Fibroblast of skin of right biceps (primary cell): ENCODE results near the gene PPP3CB.

Experiments used
- DNase-seq: peaks from one replicate; pipeline ENCODE4 v3.0.0-alpha.2; 2013

The PPP3CB gene

DNA sequence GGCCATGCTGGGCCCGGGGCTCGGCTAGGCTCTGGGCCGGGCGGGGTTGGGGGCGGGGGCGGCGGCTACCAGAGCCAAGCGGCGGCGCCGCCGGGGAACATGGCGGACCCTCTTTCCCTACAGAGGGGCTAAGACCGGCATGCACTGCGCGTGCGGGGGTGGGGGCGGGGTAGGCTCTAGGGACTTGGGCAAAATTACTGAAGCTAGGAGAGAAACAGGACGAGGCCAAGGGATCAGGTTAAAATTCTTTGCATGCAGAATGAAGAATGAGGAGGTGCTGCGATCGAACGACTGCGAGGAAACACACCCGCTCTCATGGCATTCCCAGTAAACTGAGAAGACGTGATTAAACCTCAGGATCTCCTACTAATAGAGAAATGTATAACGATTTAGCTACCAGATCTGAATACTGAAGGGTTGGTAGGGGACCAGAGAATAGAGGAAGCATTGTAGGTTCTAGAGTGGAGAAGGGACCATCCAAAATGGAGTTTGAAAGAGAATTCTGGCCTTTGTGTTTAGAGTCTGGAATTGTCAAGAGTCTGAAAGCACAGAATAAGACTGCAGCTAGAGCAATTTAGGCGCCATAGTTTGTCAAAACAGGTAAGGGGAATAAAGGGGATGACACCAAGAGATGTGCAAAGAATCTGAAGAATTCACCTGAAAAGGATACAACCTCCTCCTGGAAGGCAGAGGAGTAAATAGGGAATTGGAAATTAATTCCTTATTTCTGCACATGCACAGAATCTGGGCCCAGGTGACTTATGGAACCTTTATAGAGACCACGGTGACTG is at the start of gene PPP3CB:
TSS of gene PPP3CB (minus strand) at position 141 of the 791 bp plus-strand sequence. CDS start at position 6, 135 bp downstream.
- peak; percentile 98 for DNase-seq

DNA sequence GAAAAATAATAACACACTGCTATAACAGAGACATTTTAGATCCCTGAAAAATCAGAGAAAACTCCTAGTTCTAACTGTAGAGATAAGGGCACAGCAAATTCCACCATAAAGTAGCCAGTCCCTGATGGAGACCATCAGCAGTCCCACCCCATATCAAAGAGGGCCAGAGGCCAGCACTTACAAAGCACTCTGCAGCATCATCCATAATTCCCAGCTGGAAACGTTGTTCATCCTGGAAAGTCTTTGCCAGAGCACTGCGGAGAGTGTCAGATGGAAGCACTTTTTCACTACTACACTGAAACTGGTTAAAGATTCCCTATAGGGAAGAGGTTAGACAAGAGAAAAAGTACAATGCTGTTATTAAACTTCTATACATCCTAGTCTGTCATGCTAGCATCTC is 49.5 kb upstream of the PPP3CB start:
- no peak for DNase-seq

DNA sequence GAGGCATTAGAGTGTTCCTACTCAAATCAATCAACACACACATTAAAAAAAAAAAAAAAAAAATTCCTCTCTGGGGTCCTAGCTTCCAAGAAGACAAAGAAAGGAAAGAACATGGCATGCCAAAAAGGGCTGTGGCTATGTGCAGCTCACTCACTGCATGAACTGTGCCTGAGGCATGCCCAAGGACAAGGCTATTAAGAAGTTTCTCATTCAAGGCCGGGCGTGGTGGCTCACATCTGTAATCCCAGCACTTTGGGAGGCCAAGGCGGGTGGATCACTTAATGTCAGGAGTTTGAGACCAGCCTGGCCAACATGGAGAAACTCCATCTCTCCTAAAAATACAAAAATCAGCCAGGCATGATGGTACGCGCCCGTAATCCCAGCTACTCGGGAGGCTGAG is 41.9 kb upstream of the PPP3CB start:
- DNase-seq, result no peak

DNA sequence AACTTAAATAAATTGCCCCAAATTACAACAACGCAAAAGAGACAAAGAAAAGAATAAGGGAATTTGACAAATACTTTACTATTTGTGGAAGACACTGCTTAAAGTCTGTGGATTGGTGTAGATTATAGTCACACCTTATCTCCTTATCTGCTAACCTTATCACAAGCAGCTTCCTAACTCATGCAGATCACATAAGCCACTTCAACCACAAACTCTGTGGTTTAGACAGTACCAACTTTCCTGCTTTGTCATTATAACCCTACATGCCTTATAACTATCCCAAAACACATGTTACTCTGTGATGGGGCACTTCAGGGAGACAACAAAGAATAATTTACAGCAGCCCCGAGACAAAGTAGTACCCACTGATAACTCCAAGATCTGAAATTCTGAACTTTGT is 41.5 kb upstream of the PPP3CB start:
- no peak for DNase-seq

DNA sequence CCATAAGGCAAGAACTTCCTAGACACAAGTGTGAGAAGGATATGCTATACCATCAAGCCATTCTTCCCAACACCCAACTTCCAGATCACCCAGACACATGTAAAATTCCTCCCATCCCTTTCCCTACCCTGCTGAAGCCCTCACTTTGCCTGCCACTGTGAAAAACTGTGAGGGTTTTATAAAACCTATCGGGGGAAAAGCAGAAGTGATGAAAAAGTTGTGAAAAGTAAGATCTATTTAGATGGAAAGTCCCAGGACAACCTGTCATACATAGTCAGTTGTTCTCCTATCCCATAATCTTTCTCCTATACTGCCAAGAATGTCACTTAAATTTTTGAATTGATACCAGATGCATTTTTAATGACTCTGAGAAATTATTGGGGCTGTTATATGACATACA is 39.0 kb upstream of the PPP3CB start:
- no peak for DNase-seq

DNA sequence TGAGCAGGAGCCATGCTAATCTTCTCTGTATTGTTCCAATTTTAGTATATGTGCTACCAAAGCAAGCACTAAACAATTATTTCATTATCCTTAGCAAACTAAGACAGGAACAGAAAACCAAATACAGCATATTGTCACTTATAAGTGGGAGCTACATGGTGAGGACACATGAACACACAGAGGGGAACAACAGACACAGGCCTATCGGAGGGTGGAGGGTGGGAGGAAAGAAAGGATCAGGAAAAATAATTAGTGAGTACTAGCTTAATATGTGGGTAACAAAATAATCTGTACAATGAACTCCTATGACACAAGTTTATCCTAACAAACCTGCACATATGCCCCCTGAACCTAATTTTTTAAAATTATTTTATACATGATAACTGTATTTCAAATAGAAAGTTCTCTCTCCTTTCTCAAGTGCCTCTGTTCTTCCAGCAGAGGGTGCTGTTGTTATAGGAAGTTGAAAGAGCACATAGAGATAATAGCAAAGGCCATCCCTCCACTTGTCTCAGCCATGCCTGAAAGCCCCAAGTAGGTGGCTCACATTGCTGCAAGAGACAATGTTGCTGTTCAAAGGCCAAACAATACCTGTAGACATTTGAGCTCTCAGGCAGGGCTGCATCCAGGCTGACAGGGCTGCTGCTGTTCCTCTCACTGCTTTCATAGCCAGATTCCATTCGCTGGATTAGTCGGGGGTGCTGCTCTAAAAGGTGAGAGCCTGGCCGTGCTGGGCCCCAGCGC is 33.4 kb upstream of the PPP3CB start:
- DNase-seq, result peak; percentile 75

DNA sequence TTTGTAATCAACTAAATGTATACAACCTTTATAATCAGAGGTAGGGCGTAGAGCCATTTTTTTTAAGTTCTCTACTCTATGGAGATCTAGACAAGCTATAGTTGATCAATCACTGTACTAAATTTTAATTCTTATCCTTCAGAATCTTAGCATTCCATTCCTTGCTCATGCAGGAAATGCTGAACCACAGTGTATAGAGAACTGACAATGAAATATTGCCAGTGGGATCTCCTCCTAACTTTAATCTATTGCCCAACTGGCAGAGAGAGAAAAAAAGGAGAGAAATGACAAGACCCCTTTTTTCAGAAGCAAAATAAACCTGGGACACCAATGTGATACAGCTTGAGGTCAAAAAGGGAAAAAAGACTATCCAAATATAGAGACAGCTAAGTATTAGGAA is 26.4 kb upstream of the PPP3CB start:
- peak; percentile 47 for DNase-seq

DNA sequence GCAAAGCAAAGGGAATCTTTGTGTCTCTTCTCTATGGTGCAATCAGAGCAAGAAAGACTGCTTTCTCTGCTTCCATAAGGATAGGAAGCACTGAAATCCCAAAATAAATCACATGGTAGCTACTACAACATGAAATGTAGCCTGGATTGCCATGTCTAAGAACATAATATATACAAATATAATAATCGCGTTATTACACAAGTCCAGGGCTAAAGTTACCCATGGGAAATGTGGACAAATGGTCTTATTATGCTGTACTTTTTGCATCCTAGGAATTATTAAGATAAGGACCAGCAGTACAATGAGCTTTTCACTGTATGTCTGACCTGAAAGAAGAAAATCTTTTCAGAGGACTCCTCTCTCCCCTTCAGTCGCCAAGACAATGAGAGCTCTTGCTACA is 23.5 kb upstream of the PPP3CB start:
- DNase-seq, result no peak

DNA sequence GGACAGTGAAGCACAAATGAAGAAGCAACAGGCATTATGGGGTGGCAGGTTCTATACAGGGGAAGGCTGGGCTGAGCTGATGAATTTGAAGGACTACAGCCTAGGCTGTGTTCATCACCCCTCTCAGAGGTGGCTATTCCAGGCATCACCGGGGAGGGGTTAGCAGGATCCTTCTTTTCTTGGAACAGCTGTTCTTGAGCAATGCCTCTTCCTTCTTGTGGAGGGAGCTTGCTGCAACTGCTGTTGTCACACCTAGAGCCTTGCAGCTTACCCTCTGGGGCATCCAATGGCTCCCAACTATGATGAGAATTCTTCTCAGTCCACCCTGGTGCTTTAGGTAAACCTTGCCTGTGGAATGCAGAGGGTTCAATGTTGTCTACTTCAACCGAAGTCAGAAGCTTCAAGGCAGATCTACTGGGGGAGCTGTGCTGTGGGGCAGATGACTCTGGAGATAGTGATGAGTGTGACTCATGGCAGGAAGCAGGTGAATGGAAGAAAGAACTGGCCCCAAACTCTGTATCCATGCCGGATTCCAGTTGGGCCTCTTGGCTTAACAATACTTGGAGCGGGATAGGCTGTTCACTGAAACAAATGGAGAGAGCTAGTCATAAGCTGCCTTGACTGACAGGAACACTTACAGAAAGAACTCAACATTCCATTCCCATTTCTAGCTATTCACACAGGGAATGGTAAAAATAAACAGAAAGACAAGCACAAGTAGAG is 21.5 kb upstream of the PPP3CB start:
- peak; percentile 40 for DNase-seq

DNA sequence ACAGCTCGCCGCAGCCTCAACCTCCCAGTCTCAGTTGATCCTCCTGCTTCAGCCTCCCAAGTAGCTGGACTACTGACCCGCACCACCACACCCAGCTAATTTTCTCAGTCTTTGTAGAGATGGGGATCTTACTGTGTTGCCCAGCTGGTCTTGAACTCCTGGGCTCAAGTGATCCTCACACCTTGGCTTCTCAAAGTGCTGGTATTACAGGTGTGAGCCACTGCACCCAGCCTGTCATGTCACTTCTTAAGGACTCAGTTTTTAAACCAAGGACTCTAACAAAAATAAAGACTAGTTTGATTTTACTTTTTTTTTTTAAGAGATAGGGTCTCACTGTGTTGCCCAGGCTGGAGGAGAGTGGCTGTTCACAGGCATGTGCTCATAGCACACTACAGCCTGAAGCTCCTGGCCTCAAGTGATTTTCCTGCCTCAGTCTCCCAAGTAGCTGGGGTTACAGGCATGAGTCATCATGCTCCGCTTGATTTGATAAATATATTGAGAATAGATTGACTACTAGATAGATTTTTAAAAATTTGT is 16.5 kb upstream of the PPP3CB start:
- DNase-seq, result no peak

DNA sequence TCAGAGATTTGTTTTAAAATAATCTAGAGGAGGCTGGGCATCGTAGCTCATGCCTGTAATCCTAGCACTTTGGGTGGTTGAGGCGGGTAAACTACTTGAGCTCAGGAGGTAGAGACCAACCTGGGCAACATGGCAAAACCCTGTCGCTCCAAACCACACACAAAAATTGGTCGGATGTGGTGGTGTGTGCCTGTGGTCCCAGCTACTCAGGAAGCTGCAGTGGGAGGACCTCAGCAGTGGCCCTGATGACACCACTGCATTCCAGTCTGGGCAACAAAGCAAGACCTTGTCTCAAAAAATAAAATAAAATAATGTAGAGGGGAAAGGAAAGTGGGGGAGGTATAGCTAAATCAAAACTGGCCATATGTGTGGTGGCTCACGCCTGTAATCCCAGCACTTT is 13.9 kb upstream of the PPP3CB start:
- no peak for DNase-seq

DNA sequence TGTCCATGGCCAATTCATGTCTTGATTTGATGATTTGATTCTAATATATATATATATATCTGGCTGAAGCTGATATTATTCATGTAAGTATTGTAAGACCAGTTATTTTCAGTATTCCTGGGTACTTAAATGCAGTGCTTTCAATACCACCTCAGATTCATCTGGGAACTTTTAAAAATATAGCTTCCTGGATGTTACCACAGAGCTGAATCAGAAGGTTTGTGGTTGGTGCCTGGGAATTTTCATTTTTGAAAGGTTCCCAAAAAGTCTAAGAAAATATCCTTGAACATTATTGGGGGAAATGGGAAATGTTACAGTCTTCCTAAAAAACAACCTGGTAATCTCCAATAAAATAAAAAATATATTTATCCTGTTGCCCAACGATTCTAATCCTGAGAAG is 10.7 kb upstream of the PPP3CB start:
- peak; percentile 43 for DNase-seq

DNA sequence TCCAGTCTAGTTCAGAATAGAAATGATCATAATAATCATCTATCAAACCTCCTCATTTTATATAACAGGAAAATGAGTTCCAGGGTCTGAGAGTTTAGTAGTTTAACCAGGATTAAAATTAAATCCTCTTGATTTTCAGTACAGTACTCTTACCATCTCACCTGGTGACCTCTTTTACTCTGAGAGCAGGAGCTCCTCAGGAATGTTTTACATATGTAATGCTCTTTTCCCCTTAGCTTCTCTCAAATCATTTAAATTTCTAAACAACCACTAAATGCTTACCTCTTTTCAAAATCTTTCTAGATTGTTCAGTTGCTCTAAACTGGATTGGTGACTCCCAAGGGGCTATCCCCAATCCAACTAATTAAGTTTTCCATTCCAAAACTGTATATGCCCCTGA is 10.2 kb upstream of the PPP3CB start:
- DNase-seq, result no peak

DNA sequence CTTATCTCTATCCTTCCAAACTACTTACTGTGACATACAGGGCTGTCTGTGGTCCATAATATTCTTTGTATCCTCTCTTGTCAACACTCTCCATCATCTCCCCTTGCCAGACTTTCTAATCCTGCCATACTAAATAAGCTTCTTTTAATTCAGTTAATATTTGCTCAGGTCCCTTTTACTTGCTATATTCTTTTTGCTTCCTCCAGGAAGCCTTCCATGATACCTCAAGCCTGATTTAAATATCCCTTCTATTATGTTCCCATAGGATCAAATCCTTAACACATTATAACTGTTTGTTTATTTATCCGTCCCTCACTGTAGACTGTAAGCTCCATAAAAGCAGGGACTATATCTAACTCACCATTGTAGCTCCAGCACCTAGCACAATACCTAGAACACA is 7.2 kb upstream of the PPP3CB start:
- DNase-seq, result no peak

DNA sequence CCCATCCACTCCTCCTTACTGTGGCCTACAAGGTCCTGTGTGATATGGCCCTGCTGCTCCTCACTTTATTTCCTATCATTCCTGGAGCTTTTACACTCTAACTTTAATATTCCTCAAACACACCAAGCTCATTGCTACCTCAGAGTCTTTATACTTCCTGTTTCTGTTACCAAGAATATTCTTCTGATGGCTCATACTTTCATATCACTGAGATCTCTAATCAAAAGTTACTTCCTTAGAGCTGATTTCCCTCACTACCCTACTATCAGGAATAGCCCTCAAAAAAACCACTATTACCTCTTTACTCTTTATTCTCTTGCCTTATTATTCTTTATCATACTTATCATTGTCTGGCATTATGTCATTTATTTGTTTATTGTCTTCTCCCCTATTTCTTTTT is 5.8 kb upstream of the PPP3CB start:
- no peak for DNase-seq

DNA sequence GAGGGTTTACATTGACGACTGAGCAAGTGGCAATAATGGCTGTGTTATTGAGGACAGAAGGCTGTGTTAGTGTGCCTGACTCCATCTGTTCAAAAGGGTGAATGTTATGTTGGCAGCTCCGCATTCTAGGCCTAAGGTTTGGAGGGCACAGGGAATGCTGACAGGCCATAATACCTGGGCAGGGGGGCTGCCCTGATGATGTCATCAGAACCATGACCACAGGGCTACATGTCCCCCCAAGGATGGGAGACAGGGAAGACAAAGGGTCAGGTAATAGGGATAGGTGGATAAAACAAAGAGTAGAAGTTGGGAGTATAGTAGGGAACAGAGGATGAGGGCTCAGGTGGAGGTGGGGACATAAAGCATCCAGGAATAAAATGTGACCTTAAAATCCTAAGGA is 1.8 kb upstream of the PPP3CB start:
- no peak for DNase-seq

DNA sequence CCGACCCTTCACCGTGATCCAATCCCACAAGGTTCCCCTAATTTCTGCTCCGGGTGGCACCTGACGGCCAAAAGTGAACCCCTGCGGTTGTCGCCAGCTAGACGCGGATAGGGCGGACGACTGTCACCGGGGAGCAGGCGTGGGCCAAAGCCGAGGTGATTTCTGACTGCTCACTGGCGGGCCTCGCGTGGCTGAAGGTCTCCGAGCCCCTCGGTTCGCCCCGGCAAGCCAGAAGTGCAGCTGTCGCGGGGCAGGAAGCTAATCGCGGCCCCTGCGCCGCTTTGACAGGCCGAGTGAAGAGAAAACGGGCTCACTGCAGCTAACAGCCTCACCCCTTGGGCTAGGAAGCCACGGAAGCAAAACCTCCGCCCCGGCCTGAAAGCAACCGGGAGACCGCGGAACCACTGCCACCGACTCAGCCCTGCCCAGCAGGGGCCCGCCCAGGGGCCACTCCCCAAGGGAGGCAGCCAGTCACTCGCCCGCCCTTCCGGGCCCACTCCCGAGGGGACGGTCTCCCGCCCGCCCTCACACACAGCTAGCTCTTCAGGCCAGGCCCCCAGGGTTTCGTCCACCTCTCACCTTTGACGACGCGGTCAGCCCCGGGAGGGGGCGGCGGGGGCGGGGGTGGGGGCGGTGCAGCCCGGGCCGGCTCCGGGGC is 469 bp downstream of the PPP3CB start:
- peak; percentile 92 for DNase-seq

DNA sequence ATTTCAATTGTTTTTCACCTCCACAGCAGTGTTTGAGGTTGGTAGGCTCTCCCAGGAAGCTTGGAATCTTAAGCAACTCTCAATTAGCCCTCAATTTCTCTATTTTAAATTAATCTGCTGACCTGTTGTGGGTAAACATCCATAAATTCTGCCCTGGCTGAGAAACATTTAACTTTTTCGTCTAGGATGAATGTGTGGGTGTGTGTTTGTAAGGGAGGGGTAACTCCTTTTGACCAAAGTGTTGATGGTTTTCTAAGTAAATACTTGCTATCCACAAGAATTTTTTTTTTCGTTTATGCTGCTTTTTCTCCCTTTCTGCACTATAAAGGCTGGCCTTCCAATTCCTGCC is 973 bp downstream of the PPP3CB start:
- DNase-seq, result no peak

DNA sequence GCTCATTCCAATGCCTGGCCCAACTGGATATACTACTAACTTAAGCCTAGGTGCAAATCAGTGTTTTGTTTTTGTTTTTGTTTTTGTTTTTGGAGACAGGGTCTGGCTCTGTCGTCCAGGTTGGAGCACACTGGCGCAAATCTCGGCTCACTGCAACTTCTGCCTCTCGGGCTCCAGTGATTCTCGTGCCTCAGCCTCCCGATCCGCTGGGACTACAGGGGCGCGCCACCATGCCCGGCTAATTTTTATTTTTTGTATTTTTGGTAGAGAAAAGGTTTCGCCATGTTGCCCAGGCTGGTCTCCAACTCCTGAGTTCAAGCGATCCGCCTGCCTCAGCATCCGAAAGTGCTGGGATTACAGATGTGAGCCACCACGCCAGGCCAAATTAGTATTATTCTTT is 1.6 kb downstream of the PPP3CB start:
- no peak for DNase-seq

DNA sequence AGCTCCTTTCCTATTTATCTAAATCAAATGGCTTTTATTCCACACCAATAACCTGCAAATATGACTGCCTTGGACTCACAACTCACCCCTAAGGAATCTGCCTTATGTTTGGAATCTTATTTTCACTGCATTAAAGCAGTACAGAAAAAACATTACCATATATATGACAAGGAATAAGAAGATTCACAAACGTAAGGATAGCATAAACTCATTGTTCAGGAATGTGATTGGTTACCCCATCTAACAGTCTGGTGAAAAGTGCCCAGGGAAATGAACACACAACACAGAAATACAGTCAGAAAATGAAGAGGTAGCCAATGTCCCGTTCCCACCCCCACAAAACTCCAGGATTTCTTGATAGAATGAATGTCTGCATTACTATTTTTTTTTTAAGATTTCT is 2.0 kb downstream of the PPP3CB start:
- DNase-seq, result peak; percentile 95

DNA sequence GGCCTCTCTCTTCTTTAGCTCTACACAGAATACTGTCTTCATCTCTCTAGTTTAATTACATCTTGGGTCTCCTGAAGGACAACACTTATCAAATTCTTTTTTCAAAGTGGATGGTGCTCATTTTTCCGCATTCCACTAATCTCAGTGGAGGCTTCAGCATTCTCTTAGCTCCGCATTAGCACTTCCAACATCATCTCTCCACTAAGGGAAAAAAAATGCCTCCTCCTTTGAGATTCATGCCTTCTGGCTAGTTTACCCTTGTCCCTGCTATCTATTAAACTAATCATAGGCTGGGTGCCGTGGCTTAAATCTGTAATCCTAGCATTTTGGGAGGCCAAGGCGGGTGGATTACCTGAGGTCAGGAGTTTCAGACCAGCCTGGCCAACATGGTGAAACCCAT is 9.2 kb downstream of the PPP3CB start:
- DNase-seq, result no peak

DNA sequence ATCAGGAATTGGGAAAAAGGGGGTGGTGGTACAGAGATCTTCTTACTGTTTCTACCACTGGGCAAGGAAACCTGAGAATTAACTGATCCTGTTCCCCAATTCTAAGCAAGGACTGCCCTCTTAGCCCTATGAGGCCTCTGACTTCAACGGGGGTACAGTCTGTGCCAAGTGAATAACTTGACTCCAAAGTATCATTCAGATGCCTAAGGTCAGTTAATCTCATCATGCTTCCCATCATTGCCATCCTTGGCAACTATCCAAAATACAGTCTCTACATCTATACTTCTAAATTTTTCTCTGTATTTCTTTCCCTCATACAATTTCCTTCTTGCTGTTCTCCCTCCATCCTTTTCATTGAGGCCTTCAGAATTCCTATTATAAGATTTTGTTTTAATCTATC is 10.5 kb downstream of the PPP3CB start:
- no peak for DNase-seq

DNA sequence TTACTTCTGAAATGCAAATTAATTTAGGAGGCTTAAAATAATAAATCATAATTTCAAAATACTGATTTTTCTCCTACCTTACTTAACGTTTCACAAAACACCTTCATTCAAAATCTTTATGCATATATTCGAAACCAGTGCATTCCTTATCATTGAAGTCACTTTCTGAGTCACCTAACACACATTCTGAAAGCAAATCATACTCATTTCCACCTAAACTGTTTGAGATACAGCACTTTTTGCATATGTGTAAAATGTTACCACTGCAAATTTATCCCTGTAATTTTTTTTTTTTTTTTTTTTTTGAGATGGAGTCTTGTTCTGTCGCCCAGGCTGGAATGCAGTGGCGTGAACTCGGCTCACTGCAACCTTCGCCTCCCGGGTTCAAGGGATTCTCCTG is 15.7 kb downstream of the PPP3CB start:
- DNase-seq, result peak; percentile 75
